GM19238 (cell line): ENCODE results near the gene ENPP6.
"Not testable (repeated sequence)": the region's sequence is repeated elsewhere in the genome, so short reads cannot be mapped to it uniquely, and the experiment has no call there.

ENCODE experiments used
- DNase-seq: peaks from one replicate; pipeline ENCODE4 v3.0.0; 2011; ENCODE audit warnings: low spot score; ENCODE audit not compliant: insufficient read length

The ENPP6 gene

GRCh38 chr4:184235526-184235925 lies 17.9 kb upstream of the ENPP6 start:
- DNase-seq, result no peak

DNA sequence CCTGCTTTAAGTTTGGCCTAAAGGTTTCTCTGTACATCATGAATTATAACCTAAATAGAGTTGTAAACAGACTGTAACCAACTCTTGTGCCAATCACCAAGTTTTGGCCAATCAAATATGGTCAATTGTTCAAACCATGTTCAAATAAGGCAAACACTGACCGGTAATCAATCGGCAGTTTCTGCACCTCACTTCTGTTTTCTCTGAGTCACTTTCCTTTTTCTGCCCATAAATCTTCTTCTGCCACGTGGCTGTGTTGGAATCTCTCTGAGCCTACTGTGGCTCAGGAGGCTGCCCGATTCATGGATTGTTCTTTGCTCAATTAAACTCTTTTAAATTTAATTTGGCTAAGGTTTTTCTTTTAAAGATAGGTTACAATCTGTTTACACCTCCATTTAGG lies 16.5 kb upstream of the ENPP6 start:
- no peak for DNase-seq

GRCh38 chr4:184232975-184233374 lies 15.3 kb upstream of the ENPP6 start:
- DNase-seq, result no peak

DNA sequence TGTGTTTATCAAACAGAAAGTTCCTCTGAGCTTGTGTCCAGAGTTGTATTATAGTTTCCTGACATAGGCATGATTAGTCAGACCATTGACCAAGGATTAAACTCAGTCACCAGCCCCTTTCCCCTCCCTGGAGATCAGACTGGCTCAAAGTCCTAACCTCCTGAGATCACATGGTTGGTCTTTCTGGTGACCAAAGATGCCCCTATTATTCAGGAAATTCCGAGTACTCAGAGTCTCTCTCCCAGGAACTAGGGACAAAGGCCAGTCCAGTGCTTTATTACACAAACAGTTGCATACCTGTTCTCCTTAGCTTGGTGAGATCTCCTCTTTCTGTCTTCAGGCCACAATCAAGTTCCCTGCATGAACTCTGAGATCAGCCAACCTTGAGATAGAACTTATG lies 14.5 kb upstream of the ENPP6 start:
- no peak for DNase-seq

- no peak for DNase-seq
Observed at GRCh38 chr4:184231573-184231972, 13.9 kb upstream of the ENPP6 start.

GRCh38 chr4:184228056-184228705 lies 10.5 kb upstream of the ENPP6 start:
- no peak for DNase-seq

- DNase-seq, result no peak
Observed at GRCh38 chr4:184216515-184216914, 1.2 kb downstream of the ENPP6 start.

DNA sequence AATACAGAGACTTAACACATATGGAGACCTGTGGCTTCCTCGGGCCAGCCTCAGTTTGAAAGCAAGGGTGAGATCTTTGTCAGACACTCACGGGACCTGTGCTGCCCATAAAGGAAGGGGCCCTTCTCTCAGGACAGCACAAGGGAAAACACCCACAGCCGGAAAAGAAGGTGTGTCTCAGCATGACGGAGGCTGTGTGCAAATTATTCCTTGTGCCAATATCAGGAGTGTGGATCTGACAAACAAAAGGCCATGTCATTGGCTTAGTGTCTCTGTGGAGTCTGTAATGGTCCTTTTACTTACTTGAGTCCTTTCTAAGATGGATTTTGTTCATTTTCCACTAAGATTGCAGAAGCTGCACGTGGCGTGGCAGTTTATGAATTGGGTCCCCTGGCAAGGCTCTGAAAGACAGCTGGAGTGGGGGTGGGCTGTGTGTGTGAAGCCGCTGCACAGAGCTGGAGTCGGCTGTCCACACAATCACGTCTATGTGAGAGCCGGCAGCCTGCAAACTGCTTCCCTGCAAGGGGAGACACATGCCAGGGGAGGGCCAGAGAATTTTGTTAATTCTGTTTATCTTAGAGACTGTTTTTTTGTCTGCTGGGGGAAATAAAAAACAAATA lies 1.9 kb downstream of the ENPP6 start:
- no peak for DNase-seq

- no peak for DNase-seq
Observed at GRCh38 chr4:184214931-184215330, 2.7 kb downstream of the ENPP6 start.

GRCh38 chr4:184207734-184208607 lies 9.7 kb downstream of the ENPP6 start:
- not testable (repeated sequence) for DNase-seq

DNA sequence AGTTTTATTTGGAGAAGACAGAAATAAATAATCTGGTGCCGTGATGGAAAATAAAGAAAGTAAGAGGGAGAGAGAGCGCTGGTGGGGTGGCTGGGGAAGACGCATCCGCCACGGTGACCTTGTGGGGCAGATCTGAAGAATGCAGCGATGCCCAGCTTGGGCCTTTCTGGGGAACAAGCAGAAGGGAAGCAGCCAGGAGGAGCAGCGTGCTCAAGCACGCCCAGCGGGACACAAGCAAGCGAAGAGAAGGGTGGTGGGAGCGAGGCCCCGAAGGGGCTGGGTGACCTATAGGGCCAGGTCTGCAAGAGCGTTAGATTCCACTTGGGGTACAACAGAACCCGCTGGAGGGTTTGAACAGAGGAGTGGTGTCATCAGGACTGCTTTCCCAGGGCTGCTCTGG lies 12.4 kb downstream of the ENPP6 start:
- no peak for DNase-seq

- no peak for DNase-seq
Observed at GRCh38 chr4:184203300-184203699, 14.4 kb downstream of the ENPP6 start.

DNA sequence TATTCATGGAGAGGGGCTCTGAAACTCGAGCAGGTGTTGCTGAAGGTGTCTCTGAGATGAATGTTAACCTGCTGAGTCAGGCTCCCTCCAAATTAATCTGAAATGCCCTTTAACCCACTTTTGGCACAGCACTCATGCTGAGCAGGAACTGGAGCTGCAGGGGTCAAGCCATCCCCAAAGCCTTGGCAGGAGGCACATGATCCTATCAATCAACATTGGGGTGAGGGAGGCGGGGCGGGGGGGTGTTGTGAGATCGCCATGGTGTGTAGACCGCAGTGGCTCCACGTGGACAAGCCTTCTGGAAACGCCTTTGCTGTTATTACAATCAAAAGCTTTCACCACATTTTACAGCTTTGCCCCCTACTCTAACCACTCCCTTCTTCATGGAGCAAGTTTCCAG lies 16.5 kb downstream of the ENPP6 start:
- no peak for DNase-seq

- DNase-seq, result no peak
Observed at GRCh38 chr4:184200296-184200695, 17.4 kb downstream of the ENPP6 start.

DNA sequence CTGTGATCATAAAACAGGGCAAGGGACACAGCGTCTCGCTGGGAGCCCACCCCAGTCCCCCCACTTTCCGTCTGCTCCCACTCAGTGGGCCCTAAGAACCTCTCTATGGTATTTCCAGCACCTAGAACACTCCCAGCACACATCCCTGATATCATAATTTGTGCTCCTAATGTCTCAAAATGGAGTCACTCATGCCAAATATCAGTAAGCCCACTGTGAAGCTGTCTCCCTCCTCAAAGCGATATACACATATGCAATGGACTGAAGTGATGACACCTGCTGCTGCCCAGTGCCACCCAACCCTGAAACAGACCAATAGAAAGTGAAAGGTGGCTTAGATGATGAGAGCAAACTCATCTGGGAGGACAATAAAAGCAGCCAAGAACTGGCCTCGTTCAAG lies 17.9 kb downstream of the ENPP6 start:
- no peak for DNase-seq

- DNase-seq, result no peak
Observed at GRCh38 chr4:184198190-184198589, 19.5 kb downstream of the ENPP6 start.

- DNase-seq, result no peak
Observed at GRCh38 chr4:184197536-184198082, 20.1 kb downstream of the ENPP6 start.

DNA sequence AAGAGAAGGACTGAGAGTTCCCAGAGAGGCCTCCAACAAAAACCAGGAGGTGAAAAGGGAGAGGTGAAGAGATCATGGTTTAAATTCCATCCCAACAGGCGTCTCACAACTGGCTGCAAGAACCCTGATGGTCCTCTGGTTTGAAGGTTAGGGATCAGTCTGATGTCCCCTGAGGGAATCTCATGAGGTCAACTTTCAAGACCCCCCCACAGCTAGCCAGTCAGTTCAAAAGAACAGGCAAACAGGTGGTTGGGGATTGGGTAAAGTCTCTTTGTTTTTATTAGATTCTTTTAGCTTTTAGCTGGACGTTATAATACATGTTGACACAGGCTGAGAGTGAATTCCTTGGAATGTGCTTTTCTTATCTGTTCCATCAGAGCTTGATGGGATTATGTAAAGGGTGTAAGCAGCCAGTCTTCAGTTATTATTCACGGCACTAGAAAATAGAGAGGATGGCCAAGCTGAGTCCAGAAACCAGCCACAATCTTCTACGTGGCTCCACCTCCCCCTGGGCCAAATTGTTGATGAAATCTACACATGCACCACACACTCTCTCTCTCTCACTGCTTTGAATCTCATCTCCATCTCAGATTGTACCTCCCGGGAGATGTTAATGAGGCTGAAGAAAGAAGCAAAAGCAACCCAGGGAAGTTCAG lies 20.8 kb downstream of the ENPP6 start:
- DNase-seq, result no peak

DNA sequence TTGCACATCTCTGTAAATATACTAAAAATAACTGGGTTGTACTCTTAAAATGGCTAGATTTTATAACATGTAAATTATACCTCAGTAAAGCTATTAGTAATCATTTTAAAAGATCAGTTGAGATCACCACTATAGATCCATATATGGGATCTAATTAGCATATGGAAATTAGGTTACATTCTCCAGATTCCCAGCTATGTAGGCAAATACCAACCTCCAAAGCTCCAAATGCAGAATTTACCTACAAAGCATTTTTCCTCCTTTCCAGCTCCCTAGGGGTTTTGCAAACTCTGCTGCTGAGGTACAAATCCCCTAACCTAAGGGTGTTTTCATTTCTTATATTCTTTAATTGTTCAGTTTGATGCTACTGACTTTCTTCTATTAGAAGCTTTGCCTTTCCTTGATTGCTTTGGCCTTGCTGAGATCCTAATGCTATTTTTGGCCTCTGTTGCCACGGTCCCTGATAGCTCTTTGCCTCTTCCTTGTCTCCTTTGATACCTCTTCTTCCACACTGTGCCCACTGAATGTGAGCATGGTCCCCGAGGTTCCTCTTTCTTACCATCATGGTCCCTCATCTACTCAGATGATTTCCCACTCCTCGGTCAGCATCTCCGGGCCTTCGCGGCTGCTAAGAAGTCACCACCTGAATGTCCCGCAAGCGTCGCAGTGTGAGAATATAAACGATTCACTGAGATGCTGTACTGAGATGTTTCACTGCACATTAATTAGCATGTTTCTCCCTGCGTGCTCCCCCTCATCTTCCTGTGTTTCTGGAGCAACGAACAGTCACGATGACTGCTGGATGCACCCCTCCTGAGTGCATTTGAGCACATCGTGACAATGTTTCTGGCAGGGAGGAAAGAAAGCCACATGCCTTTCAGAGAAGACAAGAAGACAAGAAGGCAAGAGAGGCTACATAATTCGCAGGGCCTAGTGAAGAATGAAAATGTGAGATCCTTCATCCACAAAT lies 23.8 kb downstream of the ENPP6 start:
- no peak for DNase-seq

DNA sequence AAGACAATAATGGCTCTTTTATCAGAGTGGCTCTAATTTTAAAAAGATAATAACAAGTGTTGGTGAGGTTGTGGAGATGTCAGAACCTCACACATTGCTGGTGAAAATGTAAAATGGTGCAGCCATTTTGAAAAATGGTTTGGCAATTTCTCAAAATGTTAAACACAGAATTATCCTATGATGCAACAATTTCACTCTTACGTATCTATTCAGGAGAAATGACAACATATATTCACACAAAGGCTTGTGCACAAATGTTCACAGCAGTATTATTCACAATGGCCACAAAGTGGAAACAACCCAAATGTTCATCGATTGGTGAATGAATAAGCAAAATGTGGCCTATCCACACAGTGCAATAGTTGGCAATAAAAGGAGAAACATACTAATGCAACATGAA lies 24.7 kb downstream of the ENPP6 start:
- DNase-seq, result no peak
